Activated CD8-positive, alpha-beta memory T cell treated with anti-CD3 and anti-CD28 coated beads, Interleukin-2, amount 10 ng/mL, durations not matched to agents 7 days and 5 days (primary cell): ENCODE measurements around the gene SEC24A. TPM values are rescaled to one million over a fixed set of nuclear protein-coding genes. Genes with fewer than 3 reads are reported as not detected.
"Not testable (repeated sequence)": the region's sequence is repeated elsewhere in the genome, so short reads cannot be mapped to it uniquely, and the experiment has no call there.

ENCODE experiments used
- ATAC-seq: fragments of 150-1000 bp; cut with Tn5 transposase; one replicate; pipeline ENCODE4 v1.10.0; 2021; ENCODE audit warnings: moderate library complexity
- CTCF ChIA-PET: fragments of 350-600 bp; sonication (Branson Sonifier 250); formaldehyde crosslinking; loops from one replicate; lab custom pipeline; 2021; ENCODE audit warnings: antibody characterized with exemption; lab: Charles Lee
- DNase-seq: peaks from one replicate; pipeline ENCODE4 v3.0.0-alpha.2; 2020
- H3K27ac Mint-ChIP-seq: one replicate; pipeline ENCODE4 v1.8.0; 2021; ENCODE audit warnings: mild to moderate bottlenecking, mixed read lengths
- H3K27me3 Mint-ChIP-seq: one replicate; pipeline ENCODE4 v1.8.0; 2021; ENCODE audit warnings: mixed read lengths
- H3K36me3 Mint-ChIP-seq: one replicate; pipeline ENCODE4 v1.8.0; 2021; ENCODE audit warnings: mild to moderate bottlenecking, mixed read lengths
- H3K4me1 Mint-ChIP-seq: one replicate; pipeline ENCODE4 v1.8.0; 2021; ENCODE audit warnings: mixed read lengths
- H3K4me3 Mint-ChIP-seq: one replicate; pipeline ENCODE4 v1.8.0; 2021; ENCODE audit warnings: mild to moderate bottlenecking, moderate library complexity, mixed read lengths
- H3K9me3 Mint-ChIP-seq: one replicate; pipeline ENCODE4 v1.8.0; 2022; ENCODE audit warnings: low read depth, mixed read lengths
- total RNA-seq, 2 experiments: library from RNA; stranded (reverse); gene quantifications; one replicate each; pipeline ENCODE4 v1.2.3, GENCODE V29; 2021

The SEC24A gene
- total RNA-seq, 2 experiments from 2014 or later: 19.8 to 25.2 TPM

DNA sequence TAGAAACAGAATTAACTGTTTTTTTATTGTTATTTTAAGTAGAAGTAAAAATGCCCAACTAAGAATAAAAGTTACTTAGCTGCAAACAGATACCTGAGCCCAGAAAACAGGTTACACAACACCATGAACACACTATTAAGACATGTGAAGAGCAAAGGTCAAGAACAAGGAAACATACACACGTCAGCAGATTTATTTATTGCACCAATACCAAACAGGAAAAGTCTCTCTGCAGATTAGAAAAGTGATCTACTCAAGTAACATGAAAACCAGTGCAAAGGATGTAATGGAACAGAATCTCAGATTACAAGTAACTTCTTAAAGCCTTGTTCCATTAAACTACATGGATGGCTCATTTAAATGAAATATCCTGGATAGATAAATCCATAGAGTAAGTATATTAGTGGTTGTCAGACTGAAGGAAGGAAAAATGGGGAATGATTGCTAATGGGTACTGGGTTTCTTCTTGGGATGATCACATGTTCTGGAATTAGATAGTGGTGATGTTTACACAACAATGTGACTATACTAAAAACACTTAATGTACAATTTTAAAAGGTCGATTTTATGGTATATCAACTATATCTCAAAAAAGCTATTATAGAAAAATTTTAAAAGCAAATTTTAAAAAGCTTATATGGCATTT, 22.1 kb upstream of the SEC24A start:
- no peak overlapping the region for H3K4me3 Mint-ChIP-seq
- no peaks in the 10 kb centered on the region for H3K27me3 Mint-ChIP-seq
- ATAC-seq (no peak), DNase-seq (no peak)
- CTCF ChIA-PET: interaction anchor here (0.7 kb wide), 1 partner anchor 24 kb away, joined by 3 read pairs; no protein-coding TSS in a partner anchor
- H3K36me3 Mint-ChIP-seq: peaks cover 32% of the 10 kb centered on the region
- H3K9me3 Mint-ChIP-seq: no peaks in the 10 kb centered on the region
- H3K27ac Mint-ChIP-seq: no peak overlapping the region
- peaks cover 23% of the 10 kb centered on the region for H3K4me1 Mint-ChIP-seq

DNA sequence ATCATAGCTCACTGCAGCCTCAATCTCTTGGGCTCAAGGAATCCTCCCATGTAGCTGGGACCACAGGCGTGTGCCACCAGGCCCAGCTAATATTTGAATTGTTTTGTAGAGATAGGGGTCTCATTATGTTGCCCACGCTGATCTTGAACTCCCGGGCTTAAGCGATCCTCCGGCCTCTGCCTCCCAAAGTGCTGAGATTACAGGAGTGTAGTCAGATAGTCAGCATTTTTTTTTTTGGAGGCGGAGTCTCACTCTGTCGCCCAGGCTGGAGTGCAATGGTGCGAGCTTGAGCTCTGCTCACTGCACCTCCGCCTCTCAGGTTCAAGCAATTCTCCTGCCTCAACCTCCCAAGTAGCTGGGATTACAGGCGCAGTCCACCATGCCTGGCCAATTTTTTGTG, 14.4 kb upstream of the SEC24A start:
- Mint-ChIP-seq H3K27ac (no peak overlapping the region), H3K27me3 (no peaks in the 10 kb centered on the region), H3K9me3 (no peaks in the 10 kb centered on the region), H3K4me1 (peaks cover 17% of the 10 kb centered on the region), H3K36me3 (no peaks in the 10 kb centered on the region), H3K4me3 (peak overlapping the region; percentile 15)
- CTCF ChIA-PET: interaction anchor here (1.0 to 2.7 kb wide), 5 partner anchors 9 to 47 kb away, joined by 3 to 10 read pairs (median 5); partner anchors contain the start of gene SEC24A
- ATAC-seq (no peak), DNase-seq (no peak)

DNA sequence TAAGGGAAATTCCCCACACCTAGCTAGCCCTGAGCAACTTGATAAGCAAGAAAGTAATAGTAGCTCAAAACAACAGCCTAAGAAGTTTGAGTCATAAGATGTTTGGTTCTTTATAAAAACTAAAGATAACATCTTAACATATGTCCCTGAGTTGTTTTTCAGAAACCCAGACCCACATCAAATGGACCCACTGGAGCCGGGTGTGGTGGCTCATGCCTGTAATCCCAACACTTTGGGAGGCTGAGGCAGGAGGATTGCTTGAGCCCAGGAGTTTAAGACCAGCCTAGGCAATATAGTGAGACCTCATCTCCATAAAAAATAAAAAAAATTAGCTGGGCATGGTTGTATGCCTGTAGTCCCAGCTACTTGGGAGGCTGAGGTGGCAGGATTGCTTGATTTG, 13.2 kb upstream of the SEC24A start:
- H3K36me3 Mint-ChIP-seq, DNase-seq, ATAC-seq, H3K9me3 Mint-ChIP-seq, H3K27ac Mint-ChIP-seq, H3K4me3 Mint-ChIP-seq, H3K27me3 Mint-ChIP-seq: not testable (repeated sequence)
- peaks cover 15% of the 10 kb centered on the region for H3K4me1 Mint-ChIP-seq
- CTCF ChIA-PET: interaction anchor here (1.0 to 2.7 kb wide), 3 partner anchors 11 to 48 kb away, joined by 3 to 10 read pairs (median 7); partner anchors contain the start of gene SEC24A

DNA sequence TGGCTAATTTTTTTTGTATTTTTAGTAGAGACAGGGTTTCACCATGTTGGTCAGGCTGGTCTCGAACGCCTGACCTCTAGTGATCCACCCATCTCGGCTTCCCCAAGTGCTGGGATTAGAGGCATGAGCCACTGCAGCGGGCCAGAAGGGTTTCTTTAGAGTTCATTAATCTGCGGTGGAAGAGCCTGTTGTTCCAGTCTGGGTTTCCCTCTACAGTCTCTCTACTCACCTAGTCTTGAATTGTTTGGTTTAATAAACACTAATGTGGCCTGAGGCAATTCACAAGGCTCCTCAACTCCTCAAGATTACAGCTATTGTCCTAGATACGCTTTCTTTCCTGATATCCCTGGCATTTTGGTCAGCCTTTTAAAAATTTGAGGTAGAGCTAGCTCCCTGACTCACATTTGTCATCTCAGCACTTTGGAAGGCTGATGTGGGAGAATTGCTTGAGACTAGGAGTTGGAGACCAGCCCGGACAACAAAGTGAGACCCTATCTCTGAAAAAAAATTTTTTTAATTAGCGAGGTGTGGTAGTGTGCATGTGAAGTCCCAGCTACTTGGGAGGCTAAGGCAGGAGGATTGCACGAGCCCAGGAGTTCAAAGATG, 11.4 kb upstream of the SEC24A start:
- DNase-seq (no peak), ATAC-seq (no peak)
- CTCF ChIA-PET: no interaction called here
- H3K9me3 Mint-ChIP-seq: no peaks in the 10 kb centered on the region
- H3K27me3 Mint-ChIP-seq: no peaks in the 10 kb centered on the region
- no peak overlapping the region for H3K4me3 Mint-ChIP-seq
- peaks cover 6% of the 10 kb centered on the region for H3K4me1 Mint-ChIP-seq
- no peaks in the 10 kb centered on the region for H3K36me3 Mint-ChIP-seq
- H3K27ac Mint-ChIP-seq: no peak overlapping the region

DNA sequence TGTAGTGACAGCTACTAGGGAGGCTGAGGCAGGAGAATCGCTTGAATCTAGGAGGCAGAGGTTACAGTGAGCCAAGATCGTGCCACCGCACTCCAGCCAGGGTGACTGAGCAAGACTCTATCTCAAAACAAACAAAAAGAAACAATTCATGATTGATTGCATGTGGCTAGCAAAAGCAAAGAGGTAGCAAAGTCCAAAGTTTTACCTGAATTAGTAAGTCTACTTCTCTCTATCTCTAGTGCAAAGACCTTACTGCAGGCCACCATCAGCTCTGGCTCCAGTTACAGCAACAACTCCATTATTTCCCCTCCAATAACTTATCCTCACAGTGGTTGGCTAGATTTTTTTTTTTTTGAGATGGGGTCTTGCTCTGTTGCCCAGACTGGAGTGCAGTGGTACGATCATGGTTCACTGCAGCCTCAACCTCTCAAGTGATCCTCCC, 9.8 kb upstream of the SEC24A start:
- Mint-ChIP-seq H3K27me3 (no peaks in the 10 kb centered on the region), H3K4me1 (peaks cover 8% of the 10 kb centered on the region), H3K9me3 (no peaks in the 10 kb centered on the region), H3K4me3 (no peak overlapping the region), H3K36me3 (peaks cover 1% of the 10 kb centered on the region), H3K27ac (no peak overlapping the region)
- CTCF ChIA-PET: interaction anchor here (1.7 kb wide), 1 partner anchor 51 kb away, joined by 4 read pairs; no protein-coding TSS in a partner anchor
- DNase-seq (no peak), ATAC-seq (no peak)

DNA sequence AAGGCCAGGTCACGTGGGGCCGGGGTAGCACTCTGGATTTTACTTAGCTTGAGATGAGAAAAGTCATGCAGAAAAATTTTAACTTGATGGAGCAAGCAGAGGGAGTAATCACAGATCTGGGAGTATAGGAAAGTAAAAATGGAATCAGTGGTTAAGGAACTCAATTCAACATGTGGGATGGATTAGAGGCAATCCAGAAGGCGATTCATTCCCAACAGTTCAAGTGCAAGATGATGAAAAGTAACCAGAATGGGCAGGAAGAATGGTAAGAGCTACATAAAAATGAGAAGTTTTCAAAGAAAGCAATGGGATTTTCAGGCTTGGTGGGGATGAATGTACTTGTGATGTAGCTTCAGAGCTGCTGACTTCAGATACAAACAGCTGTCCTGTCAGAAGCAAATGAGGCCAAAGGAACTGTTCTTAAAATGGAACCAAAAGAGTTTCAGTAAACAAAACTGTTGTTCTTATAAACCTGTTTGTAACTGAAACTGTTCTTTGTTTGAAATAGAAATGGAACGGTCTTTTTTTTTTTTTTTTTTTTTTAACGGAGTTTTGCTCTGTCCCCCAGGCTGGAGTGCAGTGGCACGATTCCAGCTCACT, 5.6 kb upstream of the SEC24A start:
- DNase-seq (no peak), ATAC-seq (no peak)
- CTCF ChIA-PET: interaction anchor here (1.1 kb wide), 1 partner anchor 9 kb away, joined by 4 read pairs; no protein-coding TSS in a partner anchor
- H3K36me3 Mint-ChIP-seq: peaks cover 1% of the 10 kb centered on the region
- no peaks in the 10 kb centered on the region for H3K9me3 Mint-ChIP-seq
- peaks cover 15% of the 10 kb centered on the region for H3K4me1 Mint-ChIP-seq
- H3K4me3 Mint-ChIP-seq: no peak overlapping the region
- H3K27ac Mint-ChIP-seq: no peak overlapping the region
- no peaks in the 10 kb centered on the region for H3K27me3 Mint-ChIP-seq

DNA sequence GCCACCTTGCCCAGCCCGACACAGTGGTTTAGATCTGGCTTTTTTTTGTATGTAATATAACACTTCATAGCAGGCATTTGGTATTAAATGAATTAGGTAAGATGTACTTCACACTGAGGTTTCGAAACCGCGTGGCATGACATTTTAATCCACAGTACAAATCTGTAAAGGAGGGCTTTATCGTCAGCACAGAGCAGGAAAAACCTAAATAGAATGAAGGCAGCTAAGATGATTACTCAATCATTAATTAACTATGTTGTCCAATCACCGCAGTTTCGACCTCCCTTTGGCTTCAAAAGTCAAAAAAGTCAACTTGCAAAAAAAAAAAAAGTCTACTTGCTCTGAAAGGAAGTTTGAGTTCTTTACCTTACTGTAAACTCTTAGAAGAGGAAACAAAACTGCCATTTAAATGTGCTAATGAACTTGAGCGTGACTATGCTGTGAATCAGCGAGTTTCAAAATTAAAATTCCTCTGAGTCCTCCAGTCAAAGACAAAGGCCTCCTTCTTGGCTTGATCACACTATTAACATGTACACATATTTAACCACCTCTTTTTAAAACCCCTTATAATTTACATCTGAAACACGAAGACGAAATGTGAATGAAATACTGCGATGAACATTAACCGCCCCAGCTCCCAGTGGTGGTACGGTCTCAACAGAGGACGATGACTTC, 698 bp upstream of the SEC24A start:
- ATAC-seq (peak; percentile 24), DNase-seq (peak; percentile 57)
- H3K4me1 Mint-ChIP-seq: peaks cover 28% of the 10 kb centered on the region
- no peaks in the 10 kb centered on the region for H3K27me3 Mint-ChIP-seq
- H3K36me3 Mint-ChIP-seq: peaks cover 7% of the 10 kb centered on the region
- peak overlapping the region; percentile 87 for H3K4me3 Mint-ChIP-seq
- no peaks in the 10 kb centered on the region for H3K9me3 Mint-ChIP-seq
- H3K27ac Mint-ChIP-seq: peak overlapping the region; percentile 96
- CTCF ChIA-PET: interaction anchor here (0.6 to 3.3 kb wide), 5 partner anchors 15 to 258 kb away, joined by 3 to 13 read pairs (median 4); partner anchors contain the start of genes CAMLG and SAR1B

DNA sequence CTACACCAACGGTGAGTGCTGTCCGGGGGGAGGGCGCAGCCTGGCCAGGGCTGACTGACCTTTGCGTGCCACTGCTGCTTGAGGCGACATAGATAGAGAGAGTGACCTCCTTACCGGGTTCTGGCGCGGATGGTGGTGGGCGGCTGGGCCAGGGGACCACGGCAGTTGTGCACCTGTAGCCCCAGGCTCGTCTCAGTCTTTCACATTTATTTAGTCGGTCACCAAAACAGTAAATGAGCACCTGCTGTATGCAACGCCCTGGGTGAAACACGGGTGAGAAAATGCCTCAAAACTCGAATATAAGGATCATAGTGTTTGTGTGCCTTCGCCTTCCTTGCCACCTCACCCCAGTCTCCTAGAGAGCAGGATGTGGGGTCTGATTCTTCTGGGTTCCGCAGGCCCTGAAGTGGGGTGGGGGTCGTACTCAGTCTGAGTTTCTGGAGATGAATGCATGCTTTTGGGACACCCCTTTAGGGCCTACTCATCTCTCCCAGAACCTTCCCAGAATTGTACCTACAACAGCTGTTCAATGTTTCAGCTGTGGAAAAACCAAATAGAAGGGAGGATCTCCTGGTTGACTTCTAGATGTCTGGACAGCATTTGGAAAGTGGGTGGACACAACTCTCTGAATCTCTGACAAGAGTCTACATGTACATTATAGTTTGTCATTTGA, 714 bp downstream of the SEC24A start:
- Mint-ChIP-seq H3K4me1 (peaks cover 28% of the 10 kb centered on the region), H3K27me3 (no peaks in the 10 kb centered on the region), H3K9me3 (no peaks in the 10 kb centered on the region), H3K27ac (peak overlapping the region; percentile 96), H3K4me3 (peak overlapping the region; percentile 87), H3K36me3 (peaks cover 7% of the 10 kb centered on the region)
- CTCF ChIA-PET: interaction anchor here (1.0 to 1.8 kb wide), 3 partner anchors 14 to 89 kb away, joined by 3 to 5 read pairs (median 4); partner anchors contain the start of gene CAMLG
- ATAC-seq (peak; percentile 14), DNase-seq (peak; percentile 52)

DNA sequence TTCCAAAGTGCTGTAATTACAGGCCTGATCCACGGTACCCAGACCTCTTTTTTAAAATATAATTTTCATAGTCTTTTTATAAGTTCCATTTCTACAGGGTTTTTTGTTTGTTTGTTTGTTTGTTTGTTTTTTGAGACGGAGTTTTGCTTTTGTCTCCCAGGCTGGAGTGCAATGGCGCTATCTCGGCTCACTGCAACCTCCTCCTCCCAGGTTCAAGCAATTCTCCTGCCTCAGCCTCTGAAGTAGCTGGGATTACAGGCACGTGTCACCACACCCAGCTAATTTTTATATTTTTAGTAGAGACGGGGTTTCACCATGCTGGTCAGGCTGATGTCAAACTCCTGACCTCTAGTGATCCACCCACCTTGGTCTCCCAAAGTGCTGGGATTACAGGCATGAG, 2.1 kb downstream of the SEC24A start:
- H3K4me1 Mint-ChIP-seq: peaks cover 29% of the 10 kb centered on the region
- peak overlapping the region; percentile 28 for H3K4me3 Mint-ChIP-seq
- not testable (repeated sequence) for ATAC-seq, H3K9me3 Mint-ChIP-seq, H3K27ac Mint-ChIP-seq, DNase-seq, H3K27me3 Mint-ChIP-seq
- H3K36me3 Mint-ChIP-seq: peaks cover 14% of the 10 kb centered on the region
- CTCF ChIA-PET: interaction anchor here (0.6 to 1.0 kb wide), 2 partner anchors 24 to 467 kb away, joined by 3 read pairs; no protein-coding TSS in a partner anchor

DNA sequence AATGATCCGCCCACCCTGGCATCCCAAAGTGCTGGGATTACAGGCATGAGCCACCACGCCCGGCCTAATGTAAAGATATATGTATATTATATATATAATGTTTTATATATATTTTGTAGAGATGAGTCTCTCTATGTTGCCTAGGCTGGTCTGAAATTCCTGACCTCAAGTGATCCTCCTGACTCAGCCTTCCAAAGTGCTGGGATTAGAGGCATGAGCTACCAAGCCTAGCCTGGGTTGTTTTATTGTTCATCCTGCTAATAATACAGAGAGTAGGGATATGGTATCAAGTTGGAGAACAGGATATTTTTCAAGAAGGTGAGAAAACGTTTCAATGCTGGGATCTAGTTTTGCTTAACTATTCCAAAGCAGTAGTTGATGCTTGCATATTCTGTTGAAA, 2.9 kb downstream of the SEC24A start:
- peaks cover 18% of the 10 kb centered on the region for H3K36me3 Mint-ChIP-seq
- ATAC-seq: no peak
- no peak overlapping the region for H3K27ac Mint-ChIP-seq
- H3K27me3 Mint-ChIP-seq: no peaks in the 10 kb centered on the region
- no peak overlapping the region for H3K4me3 Mint-ChIP-seq
- H3K4me1 Mint-ChIP-seq: peaks cover 27% of the 10 kb centered on the region
- no peaks in the 10 kb centered on the region for H3K9me3 Mint-ChIP-seq
- CTCF ChIA-PET: interaction anchor here (1.0 kb wide), 1 partner anchor 468 kb away, joined by 3 read pairs; no protein-coding TSS in a partner anchor
- no peak for DNase-seq

DNA sequence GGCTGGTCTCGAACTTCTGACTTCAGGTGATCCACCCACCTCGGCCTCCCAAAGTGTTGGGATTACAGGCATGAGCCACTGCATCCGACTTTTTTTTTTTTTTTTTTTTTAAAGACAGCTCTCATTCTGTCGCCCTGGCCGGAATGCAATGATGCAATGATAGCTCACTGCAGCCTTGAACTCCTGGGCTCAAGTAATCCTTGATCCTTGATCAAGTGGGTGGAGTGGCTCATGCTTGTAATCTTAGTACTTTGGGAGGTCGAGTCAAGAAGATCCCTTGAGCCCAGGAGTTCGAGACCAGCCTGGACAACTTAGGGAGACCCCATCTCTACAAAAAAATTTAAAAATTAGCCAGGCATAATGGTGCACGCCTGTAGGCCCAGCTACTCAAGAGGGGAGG, 8.1 kb downstream of the SEC24A start:
- no peaks in the 10 kb centered on the region for H3K27me3 Mint-ChIP-seq
- peaks cover 24% of the 10 kb centered on the region for H3K36me3 Mint-ChIP-seq
- no peaks in the 10 kb centered on the region for H3K9me3 Mint-ChIP-seq
- H3K27ac Mint-ChIP-seq: no peak overlapping the region
- no peak for DNase-seq
- no peak overlapping the region for H3K4me3 Mint-ChIP-seq
- peaks cover 16% of the 10 kb centered on the region for H3K4me1 Mint-ChIP-seq
- ATAC-seq: no peak
- CTCF ChIA-PET: no interaction called here

DNA sequence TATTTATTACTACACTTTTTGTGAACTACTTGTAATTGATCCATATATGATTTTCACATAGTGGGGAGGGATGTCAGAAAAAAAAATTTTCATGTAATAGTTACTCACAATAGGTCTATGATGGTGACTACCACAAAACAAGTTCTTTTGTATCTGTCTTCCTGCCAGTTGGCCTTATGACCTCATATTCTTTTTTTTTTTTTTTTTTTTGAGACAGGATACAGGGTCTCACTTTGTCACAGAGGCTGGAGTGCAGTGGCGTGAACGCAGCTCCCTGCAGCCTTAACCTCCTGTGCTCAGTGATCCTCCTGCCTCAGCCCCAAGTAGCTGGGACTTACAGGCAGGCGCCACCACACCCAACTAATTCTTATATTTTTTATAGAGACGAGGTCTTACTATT, 10.9 kb downstream of the SEC24A start:
- Mint-ChIP-seq H3K27me3 (no peaks in the 10 kb centered on the region), H3K9me3 (no peaks in the 10 kb centered on the region), H3K4me3 (no peak overlapping the region), H3K4me1 (peaks cover 16% of the 10 kb centered on the region), H3K36me3 (peaks cover 31% of the 10 kb centered on the region), H3K27ac (no peak overlapping the region)
- CTCF ChIA-PET: interaction anchor here (2.0 kb wide), 1 partner anchor 72 kb away, joined by 9 read pairs; no protein-coding TSS in a partner anchor
- ATAC-seq (no peak), DNase-seq (no peak)
